ENCODE data around the gene RAP1A. TPM values are rescaled to one million over a fixed set of nuclear protein-coding genes. Genes with fewer than 3 reads are reported as not detected.

RAP1A gene
- total and polyA plus RNA-seq, 2 donors (not counting 3 experiments of a cell fraction or from before 2014, with no cell fraction given) = 17.8 to 56.4 TPM

- intact Hi-C loops (cut with micrococcal nuclease) (no loop called here), dilution Hi-C loops (cut with MboI; ENCODE audit: extremely low pct_ligation_motif_present, low sequenced_read_pairs) (no loop called here)
- H3K4me1 ChIP-seq (ENCODE audit: control insufficient read depth, extremely low read depth, insufficient read depth, low read length) = peaks cover 15% of the 10 kb centered on the region
- TF ChIP-seq CTCF (IDR thresholded peaks at IDR 0.05; ENCODE audit: extremely low read depth in 1 of 2, insufficient read depth in 1 of 2, low read depth in 1 of 2, low read length in 2 of 2) = no peak
- no peak for TF ChIP-seq POLR2A (IDR thresholded peaks at IDR 0.05; ENCODE audit: low read depth, low read length)
- TF ChIP-seq GATA2 (IDR thresholded peaks at IDR 0.05; ENCODE audit: insufficient read depth, insufficient read length, low read depth, low read length) = no peak
- no peak for TF ChIP-seq MYC (IDR thresholded peaks at IDR 0.05; ENCODE audit: low read depth, low read length)
- no peak for TF ChIP-seq MAX (IDR thresholded peaks at IDR 0.05; ENCODE audit: insufficient read depth, insufficient read length)
- no peak for TF ChIP-seq POLR2AphosphoS5 (IDR thresholded peaks at IDR 0.05; ENCODE audit: insufficient read depth, low read depth, low read length)
- H3K36me3 ChIP-seq (ENCODE audit: control insufficient read depth in 2 of 2, extremely low read depth in 1 of 2, insufficient read depth in 2 of 2, low read length in 2 of 2) = no peaks in the 10 kb centered on the region
- CTCF ChIA-PET = interaction anchor here (1.5 kb wide), 1 partner anchor 89 kb away, joined by 5 read pairs; no protein-coding TSS in a partner anchor
- no peaks in the 10 kb centered on the region for H4K20me1 ChIP-seq (replicated peaks; ENCODE audit: control insufficient read depth, extremely low read depth, insufficient read depth, low read length)
- no peak for DNase-seq (ENCODE audit: low read depth, low spot score)
- no peak overlapping the region for H3K9ac ChIP-seq (replicated peaks; ENCODE audit: extremely low read depth, insufficient read depth, low read length)
- peaks cover 3 to 8% of the 10 kb centered on the region in 2 experiments for H3K27me3 ChIP-seq (ENCODE audit: control insufficient read depth in 2 of 2, insufficient read depth in 2 of 2, low read length in 2 of 2)
- H3K79me2 ChIP-seq (ENCODE audit: control insufficient read depth, insufficient read depth, low read length) = no peaks in the 10 kb centered on the region
- H3K9me3 ChIP-seq (replicated peaks; ENCODE audit: control insufficient read depth, insufficient read depth, low read length) = no peaks in the 10 kb centered on the region
- no peak overlapping the region for H2AFZ ChIP-seq (ENCODE audit: low read depth, low read length)
- BruUV-seq (replicated peaks) = no TSS peak
- no peak overlapping the region for H3K4me3 ChIP-seq (replicated peaks in 1 of 3; ENCODE audit: insufficient read depth in 1 of 3, low read depth in 1 of 3, low read length in 3 of 3)
- H3K27ac ChIP-seq (ENCODE audit: insufficient read depth, low read depth, low read length) = no peak overlapping the region
- FAIRE-seq = no peak
- POLR2A ChIA-PET = no interaction called here
- no peaks in the 10 kb centered on the region for H3K9me1 ChIP-seq (replicated peaks; ENCODE audit: control insufficient read depth, extremely low read depth, insufficient read depth, low read length)
- H3K4me2 ChIP-seq (ENCODE audit: insufficient read depth, low read length) = no peak overlapping the region
Observed at GRCh38 chr1:111596499-111596898, 23.1 kb upstream of the RAP1A start.

- intact Hi-C loops (cut with micrococcal nuclease) = no loop called here
Observed at GRCh38 chr1:111597426-111597825, 22.2 kb upstream of the RAP1A start.

More at GRCh38 chr1:111597426-111597825, 22.2 kb upstream of the RAP1A start:
- H3K36me3 ChIP-seq (ENCODE audit: control insufficient read depth in 2 of 2, extremely low read depth in 1 of 2, insufficient read depth in 2 of 2, low read length in 2 of 2) = no peaks in the 10 kb centered on the region
- TF ChIP-seq MYC (IDR thresholded peaks at IDR 0.05; ENCODE audit: low read depth, low read length) (no peak), EZH2 (IDR thresholded peaks at IDR 0.05; ENCODE audit: borderline replicate concordance, low read depth, low read length, severe bottlenecking) (no peak), POLR2A (IDR thresholded peaks at IDR 0.05; ENCODE audit: low read depth, low read length) (no peak), POLR2AphosphoS5 (IDR thresholded peaks at IDR 0.05; ENCODE audit: insufficient read depth, low read depth, low read length) (no peak), MAX (IDR thresholded peaks at IDR 0.05; ENCODE audit: insufficient read depth, insufficient read length) (no peak), FOS (IDR thresholded peaks at IDR 0.05; ENCODE audit: borderline replicate concordance, insufficient read depth, low read length) (no peak), JUN (IDR thresholded peaks at IDR 0.05; ENCODE audit: borderline replicate concordance, insufficient read depth, insufficient read length, low read depth) (no peak), GATA2 (IDR thresholded peaks at IDR 0.05; ENCODE audit: insufficient read depth, insufficient read length, low read depth, low read length) (no peak), CTCF (IDR thresholded peaks at IDR 0.05; ENCODE audit: extremely low read depth in 1 of 2, insufficient read depth in 1 of 2, low read depth in 1 of 2, low read length in 2 of 2) (no peak)
- CTCF ChIA-PET = no interaction called here
- no peaks in the 10 kb centered on the region for H3K9me1 ChIP-seq (replicated peaks; ENCODE audit: control insufficient read depth, extremely low read depth, insufficient read depth, low read length)
- H3K79me2 ChIP-seq (ENCODE audit: control insufficient read depth, insufficient read depth, low read length) = no peaks in the 10 kb centered on the region
- dilution Hi-C loops (cut with MboI; ENCODE audit: extremely low pct_ligation_motif_present, low sequenced_read_pairs) = no loop called here
- no peak for DNase-seq (ENCODE audit: low read depth, low spot score)
- H3K4me3 ChIP-seq (replicated peaks in 1 of 3; ENCODE audit: insufficient read depth in 1 of 3, low read depth in 1 of 3, low read length in 3 of 3) = no peak overlapping the region
- no peaks in the 10 kb centered on the region for H3K9me3 ChIP-seq (replicated peaks; ENCODE audit: control insufficient read depth, insufficient read depth, low read length)
- H3K27ac ChIP-seq (ENCODE audit: insufficient read depth, low read depth, low read length) = no peak overlapping the region
- no TSS peak for BruUV-seq (replicated peaks)
- no peak for FAIRE-seq
- POLR2A ChIA-PET = no interaction called here
- no peak overlapping the region for H3K4me2 ChIP-seq (ENCODE audit: insufficient read depth, low read length)
- H3K27me3 ChIP-seq (ENCODE audit: control insufficient read depth in 2 of 2, insufficient read depth in 2 of 2, low read length in 2 of 2) = peaks cover 3 to 13% of the 10 kb centered on the region in 2 experiments
- peaks cover 9% of the 10 kb centered on the region for H3K4me1 ChIP-seq (ENCODE audit: control insufficient read depth, extremely low read depth, insufficient read depth, low read length)
- no peak overlapping the region for H3K9ac ChIP-seq (replicated peaks; ENCODE audit: extremely low read depth, insufficient read depth, low read length)
- no peak overlapping the region for H2AFZ ChIP-seq (ENCODE audit: low read depth, low read length)
- no peaks in the 10 kb centered on the region for H4K20me1 ChIP-seq (replicated peaks; ENCODE audit: control insufficient read depth, extremely low read depth, insufficient read depth, low read length)
